ENCODE measurements around the gene ZNF593OS.

DNA sequence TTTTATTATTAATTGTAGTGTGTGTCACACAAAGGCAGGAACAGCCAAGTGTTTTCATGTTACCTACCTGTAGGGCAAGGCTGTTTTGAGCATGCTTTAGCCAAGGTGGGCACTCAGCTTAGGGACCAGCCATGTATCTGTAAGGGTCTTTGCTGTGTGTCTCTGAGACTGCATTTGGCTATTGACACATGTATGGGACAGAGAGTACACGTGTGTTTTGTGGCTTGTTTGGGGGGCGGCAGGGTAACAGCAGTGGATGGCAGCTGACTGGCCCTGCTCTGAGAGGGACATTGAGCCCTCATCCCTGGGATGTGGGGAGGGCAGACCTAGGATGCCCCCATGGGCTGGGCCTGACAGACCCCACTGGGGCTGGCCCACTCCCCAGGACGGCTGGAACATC lies 25.7 kb upstream of the ZNF593OS start:
- no peak for TF ChIP-seq POLR2A (IDR thresholded peaks at IDR 0.05)
- TF ChIP-seq, protein P1, sequence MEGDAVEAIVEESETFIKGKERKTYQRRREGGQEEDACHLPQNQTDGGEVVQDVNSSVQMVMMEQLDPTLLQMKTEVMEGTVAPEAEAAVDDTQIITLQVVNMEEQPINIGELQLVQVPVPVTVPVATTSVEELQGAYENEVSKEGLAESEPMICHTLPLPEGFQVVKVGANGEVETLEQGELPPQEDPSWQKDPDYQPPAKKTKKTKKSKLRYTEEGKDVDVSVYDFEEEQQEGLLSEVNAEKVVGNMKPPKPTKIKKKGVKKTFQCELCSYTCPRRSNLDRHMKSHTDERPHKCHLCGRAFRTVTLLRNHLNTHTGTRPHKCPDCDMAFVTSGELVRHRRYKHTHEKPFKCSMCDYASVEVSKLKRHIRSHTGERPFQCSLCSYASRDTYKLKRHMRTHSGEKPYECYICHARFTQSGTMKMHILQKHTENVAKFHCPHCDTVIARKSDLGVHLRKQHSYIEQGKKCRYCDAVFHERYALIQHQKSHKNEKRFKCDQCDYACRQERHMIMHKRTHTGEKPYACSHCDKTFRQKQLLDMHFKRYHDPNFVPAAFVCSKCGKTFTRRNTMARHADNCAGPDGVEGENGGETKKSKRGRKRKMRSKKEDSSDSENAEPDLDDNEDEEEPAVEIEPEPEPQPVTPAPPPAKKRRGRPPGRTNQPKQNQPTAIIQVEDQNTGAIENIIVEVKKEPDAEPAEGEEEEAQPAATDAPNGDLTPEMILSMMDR (IDR thresholded peaks at IDR 0.05), result no peak
- TF ChIP-seq EP300 (IDR thresholded peaks at IDR 0.05; ENCODE audit: low read depth), result no peak

All from transverse colon (tissue), 3 donors.